Measurements from ENCODE around the gene SOX6.

Gene SOX6

GRCh38 chr11:16191212-16191867, 165.0 kb downstream of the SOX6 start:
- Mint-ChIP-seq H3K4me3 (no peak overlapping the region), H3K9me3 (no peaks in the 10 kb centered on the region), H3K27ac (no peak overlapping the region), H3K4me1 (no peaks in the 10 kb centered on the region), H3K27me3 (no peaks in the 10 kb centered on the region), H3K36me3 (ENCODE audit: low read depth) (no peaks in the 10 kb centered on the region)
- ATAC-seq (no peak), DNase-seq (no peak)

- DNase-seq: no peak
- Mint-ChIP-seq H3K27me3 (no peaks in the 10 kb centered on the region), H3K27ac (no peak overlapping the region), H3K4me1 (no peaks in the 10 kb centered on the region), H3K4me3 (no peak overlapping the region), H3K36me3 (ENCODE audit: low read depth) (no peaks in the 10 kb centered on the region), H3K9me3 (no peaks in the 10 kb centered on the region)
- ATAC-seq: no peak
Observed at GRCh38 chr11:16186680-16187079, 169.7 kb downstream of the SOX6 start.

- Mint-ChIP-seq H3K4me1 (no peaks in the 10 kb centered on the region), H3K36me3 (ENCODE audit: low read depth) (no peaks in the 10 kb centered on the region), H3K9me3 (no peaks in the 10 kb centered on the region), H3K4me3 (no peak overlapping the region), H3K27me3 (no peaks in the 10 kb centered on the region), H3K27ac (no peak overlapping the region)
- ATAC-seq (no peak), DNase-seq (no peak)
Observed at GRCh38 chr11:16185042-16185441, 171.3 kb downstream of the SOX6 start.

GRCh38 chr11:16184588-16184987, 171.8 kb downstream of the SOX6 start:
- Mint-ChIP-seq H3K36me3 (ENCODE audit: low read depth) (no peaks in the 10 kb centered on the region), H3K9me3 (no peaks in the 10 kb centered on the region), H3K4me3 (no peak overlapping the region), H3K4me1 (no peaks in the 10 kb centered on the region), H3K27ac (no peak overlapping the region), H3K27me3 (no peaks in the 10 kb centered on the region)
- ATAC-seq: no peak
- no peak for DNase-seq

- DNase-seq: no peak
- Mint-ChIP-seq H3K4me3 (no peak overlapping the region), H3K4me1 (no peaks in the 10 kb centered on the region), H3K36me3 (ENCODE audit: low read depth) (no peaks in the 10 kb centered on the region), H3K27ac (no peak overlapping the region), H3K27me3 (no peaks in the 10 kb centered on the region), H3K9me3 (no peaks in the 10 kb centered on the region)
- no peak for ATAC-seq
Observed at GRCh38 chr11:16182553-16182952, 173.8 kb downstream of the SOX6 start.

- Mint-ChIP-seq H3K36me3 (ENCODE audit: low read depth) (no peaks in the 10 kb centered on the region), H3K27ac (no peak overlapping the region), H3K4me1 (no peaks in the 10 kb centered on the region), H3K27me3 (no peaks in the 10 kb centered on the region), H3K4me3 (no peak overlapping the region), H3K9me3 (no peaks in the 10 kb centered on the region)
- ATAC-seq (no peak), DNase-seq (no peak)
Observed at GRCh38 chr11:16180868-16181267, 175.5 kb downstream of the SOX6 start.

GRCh38 chr11:16179676-16180075, 176.7 kb downstream of the SOX6 start:
- Mint-ChIP-seq H3K27ac (no peak overlapping the region), H3K4me3 (no peak overlapping the region), H3K27me3 (no peaks in the 10 kb centered on the region), H3K9me3 (no peaks in the 10 kb centered on the region), H3K36me3 (ENCODE audit: low read depth) (no peaks in the 10 kb centered on the region), H3K4me1 (no peaks in the 10 kb centered on the region)
- no peak for ATAC-seq
- DNase-seq: no peak

- no peak for ATAC-seq
- no peak overlapping the region for H3K4me3 Mint-ChIP-seq
- H3K36me3 Mint-ChIP-seq (ENCODE audit: low read depth): no peaks in the 10 kb centered on the region
- H3K4me1 Mint-ChIP-seq: no peaks in the 10 kb centered on the region
- no peaks in the 10 kb centered on the region for H3K9me3 Mint-ChIP-seq
- no peak overlapping the region for H3K27ac Mint-ChIP-seq
- DNase-seq: no peak
- no peaks in the 10 kb centered on the region for H3K27me3 Mint-ChIP-seq
Observed at GRCh38 chr11:16178273-16178672, 178.1 kb downstream of the SOX6 start.

GRCh38 chr11:16177688-16178087, 178.7 kb downstream of the SOX6 start:
- no peak overlapping the region for H3K27ac Mint-ChIP-seq
- H3K9me3 Mint-ChIP-seq: no peaks in the 10 kb centered on the region
- no peaks in the 10 kb centered on the region for H3K36me3 Mint-ChIP-seq (ENCODE audit: low read depth)
- no peak for ATAC-seq
- no peaks in the 10 kb centered on the region for H3K27me3 Mint-ChIP-seq
- H3K4me1 Mint-ChIP-seq: no peaks in the 10 kb centered on the region
- no peak overlapping the region for H3K4me3 Mint-ChIP-seq
- no peak for DNase-seq

GRCh38 chr11:16173798-16174197, 182.5 kb downstream of the SOX6 start:
- H3K4me3 Mint-ChIP-seq: no peak overlapping the region
- H3K27me3 Mint-ChIP-seq: no peaks in the 10 kb centered on the region
- no peaks in the 10 kb centered on the region for H3K9me3 Mint-ChIP-seq
- no peaks in the 10 kb centered on the region for H3K36me3 Mint-ChIP-seq (ENCODE audit: low read depth)
- H3K27ac Mint-ChIP-seq: no peak overlapping the region
- DNase-seq (no peak), ATAC-seq (no peak)
- no peaks in the 10 kb centered on the region for H3K4me1 Mint-ChIP-seq

GRCh38 chr11:16171882-16172281, 184.5 kb downstream of the SOX6 start:
- Mint-ChIP-seq H3K36me3 (ENCODE audit: low read depth) (no peaks in the 10 kb centered on the region), H3K27ac (no peak overlapping the region)

GRCh38 chr11:16169956-16170847, 186.1 kb downstream of the SOX6 start:
- H3K36me3 Mint-ChIP-seq (ENCODE audit: low read depth): no peaks in the 10 kb centered on the region
- ATAC-seq (no peak), DNase-seq (no peak)
- no peak overlapping the region for H3K4me3 Mint-ChIP-seq
- no peak overlapping the region for H3K27ac Mint-ChIP-seq
- H3K27me3 Mint-ChIP-seq: no peaks in the 10 kb centered on the region
- no peaks in the 10 kb centered on the region for H3K9me3 Mint-ChIP-seq
- no peaks in the 10 kb centered on the region for H3K4me1 Mint-ChIP-seq

More at GRCh38 chr11:16171882-16172281, 184.5 kb downstream of the SOX6 start:
- Mint-ChIP-seq H3K9me3 (no peaks in the 10 kb centered on the region), H3K4me3 (no peak overlapping the region), H3K27me3 (no peaks in the 10 kb centered on the region), H3K4me1 (no peaks in the 10 kb centered on the region)
- DNase-seq: no peak
- ATAC-seq: no peak

GRCh38 chr11:16169541-16169940, 186.8 kb downstream of the SOX6 start:
- ATAC-seq (no peak), DNase-seq (no peak)
- H3K9me3 Mint-ChIP-seq: no peaks in the 10 kb centered on the region
- H3K36me3 Mint-ChIP-seq (ENCODE audit: low read depth): no peaks in the 10 kb centered on the region
- H3K27me3 Mint-ChIP-seq: no peaks in the 10 kb centered on the region
- no peak overlapping the region for H3K4me3 Mint-ChIP-seq
- H3K4me1 Mint-ChIP-seq: no peaks in the 10 kb centered on the region
- H3K27ac Mint-ChIP-seq: no peak overlapping the region

- no peak for DNase-seq
- no peaks in the 10 kb centered on the region for H3K36me3 Mint-ChIP-seq (ENCODE audit: low read depth)
- H3K9me3 Mint-ChIP-seq: peaks cover 5% of the 10 kb centered on the region
- no peak overlapping the region for H3K4me3 Mint-ChIP-seq
- no peak for ATAC-seq
- no peaks in the 10 kb centered on the region for H3K27me3 Mint-ChIP-seq
- no peak overlapping the region for H3K27ac Mint-ChIP-seq
- no peaks in the 10 kb centered on the region for H3K4me1 Mint-ChIP-seq
Observed at GRCh38 chr11:16167706-16168487, 188.4 kb downstream of the SOX6 start.

GRCh38 chr11:16166571-16166970, 189.8 kb downstream of the SOX6 start:
- Mint-ChIP-seq H3K9me3 (peaks cover 9% of the 10 kb centered on the region), H3K4me1 (no peaks in the 10 kb centered on the region), H3K36me3 (ENCODE audit: low read depth) (no peaks in the 10 kb centered on the region), H3K27ac (no peak overlapping the region), H3K27me3 (no peaks in the 10 kb centered on the region), H3K4me3 (no peak overlapping the region)
- ATAC-seq (no peak), DNase-seq (no peak)

Data from activated naive CD8-positive, alpha-beta T cell treated with anti-CD3 and anti-CD28 coated beads, Interleukin-2, amount 50 U/mL, for 24 hours (primary cell).